Neural progenitor cell (in vitro differentiated cells): ENCODE data around the gene JAKMIP2.

Experiments
- CTCF ChIP-seq: fragments of 200-600 bp; sonication (generic); IDR thresholded peaks from 2 replicates; pipeline ENCODE4 v1.5.1; 2017; ENCODE audit warnings: antibody characterized with exemption, mild to moderate bottlenecking
- EZH2 ChIP-seq: fragments of 200-600 bp; sonication (generic); IDR thresholded peaks from 2 replicates; pipeline ENCODE4 v1.6.1; 2017; ENCODE audit warnings: antibody characterized with exemption, mild to moderate bottlenecking, moderate library complexity
- EZH2phosphoT487 ChIP-seq: fragments of 200-600 bp; sonication (generic); IDR thresholded peaks from 2 replicates; pipeline ENCODE4 v1.6.1; 2017; ENCODE audit warnings: antibody characterized with exemption

GRCh38 chr5:147687118-147687517 lies 95.4 kb downstream of the JAKMIP2 start:
- TF ChIP-seq EZH2phosphoT487 (no peak), EZH2 (no peak), CTCF (no peak)
